GM21528 (cell line): ENCODE results near the gene PGP.
"Not testable (repeated sequence)": the region's sequence is repeated elsewhere in the genome, so short reads cannot be mapped to it uniquely, and the experiment has no call there.

ENCODE experiments used
- ATAC-seq: cut with Tn5 transposase; IDR thresholded peaks from one replicate; pipeline ENCODE4 v1.9.1; 2021; ENCODE audit warnings: mild to moderate bottlenecking, moderate library complexity; ENCODE audit not compliant: unreplicated experiment, low FRiP score

Gene PGP, protein sequence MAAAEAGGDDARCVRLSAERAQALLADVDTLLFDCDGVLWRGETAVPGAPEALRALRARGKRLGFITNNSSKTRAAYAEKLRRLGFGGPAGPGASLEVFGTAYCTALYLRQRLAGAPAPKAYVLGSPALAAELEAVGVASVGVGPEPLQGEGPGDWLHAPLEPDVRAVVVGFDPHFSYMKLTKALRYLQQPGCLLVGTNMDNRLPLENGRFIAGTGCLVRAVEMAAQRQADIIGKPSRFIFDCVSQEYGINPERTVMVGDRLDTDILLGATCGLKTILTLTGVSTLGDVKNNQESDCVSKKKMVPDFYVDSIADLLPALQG

GRCh38 chr16:2214719-2214968, at the start of gene PGP:
Gene PGP (minus strand): TSS chr16:2214840. CDS start chr16:2214777, 63 bp downstream.
- peak; percentile 67 for ATAC-seq

DNA sequence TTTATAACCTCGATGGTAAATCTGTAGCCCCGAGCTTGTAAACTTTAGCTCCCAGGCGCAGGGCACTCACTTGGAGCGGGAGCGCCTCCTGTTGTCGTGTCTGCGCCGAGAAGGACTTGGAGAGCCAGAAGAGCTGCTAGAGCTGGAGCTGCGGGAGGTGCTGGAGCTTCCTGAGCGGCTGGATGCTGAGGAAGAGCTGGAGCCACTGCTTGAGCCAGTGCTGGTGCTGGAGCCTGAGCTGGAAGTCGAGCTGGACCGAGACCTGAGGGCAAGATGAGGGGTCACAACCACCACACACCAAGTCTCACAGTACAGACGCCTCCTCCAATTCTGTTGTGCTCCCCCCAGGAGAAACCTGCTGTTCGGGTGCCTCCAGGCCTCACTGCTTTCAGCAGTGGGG, 48.4 kb upstream of the PGP start:
- ATAC-seq = not testable (repeated sequence)

GRCh38 chr16:2260250-2260649, 45.6 kb upstream of the PGP start:
- ATAC-seq = no peak

DNA sequence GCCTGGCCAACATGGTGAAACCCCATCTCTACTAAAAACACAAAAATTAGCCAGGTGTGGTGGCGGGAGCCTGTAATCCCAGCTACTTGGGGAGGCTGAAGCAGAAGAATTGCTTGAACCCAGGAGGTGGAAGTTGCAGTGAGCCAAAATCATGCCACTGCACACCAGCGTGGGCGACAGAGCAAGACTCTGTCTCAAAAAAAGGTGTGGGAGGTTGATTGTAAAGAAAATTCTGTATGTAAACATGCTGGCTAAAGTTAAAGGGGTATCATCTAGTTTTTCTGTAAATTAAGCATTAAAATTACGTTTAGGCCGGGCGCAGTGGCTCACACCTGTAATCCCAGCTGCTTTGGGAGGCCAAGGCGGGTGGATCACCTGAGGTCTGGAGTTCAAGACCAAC, 43.9 kb upstream of the PGP start:
- ATAC-seq = not testable (repeated sequence)

DNA sequence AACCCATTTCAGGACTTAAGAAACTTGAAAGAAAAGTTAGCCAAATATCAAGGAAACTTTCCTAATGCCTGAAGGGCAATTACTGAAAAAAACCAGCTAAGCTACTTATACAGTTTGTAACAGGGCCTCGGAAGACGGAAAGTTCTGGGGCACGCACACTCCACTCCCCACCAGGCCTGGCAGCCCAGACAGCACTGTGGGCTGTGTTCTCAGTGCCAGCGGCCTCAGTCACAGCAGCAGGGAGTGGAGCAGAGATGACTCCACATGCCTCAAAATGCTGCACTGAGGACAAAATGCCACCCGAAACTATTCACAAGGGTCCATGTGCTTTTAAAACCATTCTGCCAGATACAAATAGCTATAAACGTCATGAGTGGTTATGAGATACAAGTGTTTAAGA, 43.1 kb upstream of the PGP start:
- ATAC-seq = no peak

GRCh38 chr16:2256531-2257140, 42.0 kb upstream of the PGP start:
- ATAC-seq = no peak

- no peak for ATAC-seq
Observed at GRCh38 chr16:2253293-2253692, 38.7 kb upstream of the PGP start.

DNA sequence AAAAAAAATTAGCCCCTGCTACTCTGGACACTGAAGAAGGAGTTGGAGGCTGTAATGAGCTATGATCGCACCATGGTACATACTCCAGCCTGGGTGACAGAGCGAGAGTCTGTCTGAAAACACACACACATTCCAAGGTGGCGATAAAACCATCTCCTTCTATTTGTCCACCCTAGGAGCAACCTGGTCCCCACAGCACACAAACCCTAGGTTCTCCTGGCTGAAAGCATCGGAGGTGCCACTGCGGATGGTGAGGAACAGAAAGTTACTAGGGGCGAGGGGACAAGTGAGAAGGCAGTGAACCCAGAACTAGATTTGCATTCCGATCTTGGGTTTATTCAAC, 38.1 kb upstream of the PGP start:
- no peak for ATAC-seq

DNA sequence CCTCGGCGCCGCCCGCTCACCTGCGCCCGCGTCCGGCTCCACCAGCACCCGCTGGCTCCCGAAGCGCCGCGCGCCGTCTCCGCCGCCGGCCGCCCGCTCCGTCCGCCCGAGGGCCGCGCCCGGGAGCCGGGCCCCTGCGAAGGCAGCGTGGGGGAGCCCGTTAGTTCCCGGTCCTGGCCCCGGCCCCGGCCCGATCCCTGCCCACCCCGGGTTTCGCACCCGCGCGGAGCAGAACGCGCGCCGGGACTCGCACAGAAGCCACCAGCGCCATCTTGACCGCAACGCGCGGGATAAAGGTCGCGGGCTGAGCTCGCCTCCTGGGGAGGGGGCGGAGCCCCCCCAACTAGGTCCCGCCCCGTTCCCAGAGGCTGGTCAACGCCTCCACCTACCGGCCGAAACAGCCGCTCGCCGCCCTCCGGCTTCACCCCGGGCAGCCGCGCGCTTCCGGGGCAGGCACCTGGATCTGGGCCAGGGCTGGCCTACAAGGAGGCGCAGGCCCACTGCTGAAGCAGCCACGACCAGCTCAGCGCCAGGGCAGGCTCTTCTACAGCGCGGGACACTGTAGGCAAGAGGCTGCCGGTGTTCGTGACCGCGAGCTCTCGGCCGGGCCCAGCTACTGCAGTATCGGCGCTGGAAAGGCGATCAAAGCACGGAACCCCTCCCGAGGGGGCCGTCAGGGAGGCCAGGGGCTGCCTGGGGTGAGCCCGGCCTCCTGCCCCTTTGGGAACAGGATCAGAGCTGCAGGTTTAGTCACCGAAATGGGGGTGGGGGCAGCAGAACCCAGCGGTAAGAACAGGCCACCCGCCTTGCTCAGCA, 36.9 kb upstream of the PGP start, which contains the start of gene ECI1:
TSS of gene ECI1 (minus strand) at position 292 of the 816 bp plus-strand sequence. CDS start at position 271, 21 bp downstream.
- peak; percentile 80 for ATAC-seq

GRCh38 chr16:2250652-2251295, 36.1 kb upstream of the PGP start:
- no peak for ATAC-seq

DNA sequence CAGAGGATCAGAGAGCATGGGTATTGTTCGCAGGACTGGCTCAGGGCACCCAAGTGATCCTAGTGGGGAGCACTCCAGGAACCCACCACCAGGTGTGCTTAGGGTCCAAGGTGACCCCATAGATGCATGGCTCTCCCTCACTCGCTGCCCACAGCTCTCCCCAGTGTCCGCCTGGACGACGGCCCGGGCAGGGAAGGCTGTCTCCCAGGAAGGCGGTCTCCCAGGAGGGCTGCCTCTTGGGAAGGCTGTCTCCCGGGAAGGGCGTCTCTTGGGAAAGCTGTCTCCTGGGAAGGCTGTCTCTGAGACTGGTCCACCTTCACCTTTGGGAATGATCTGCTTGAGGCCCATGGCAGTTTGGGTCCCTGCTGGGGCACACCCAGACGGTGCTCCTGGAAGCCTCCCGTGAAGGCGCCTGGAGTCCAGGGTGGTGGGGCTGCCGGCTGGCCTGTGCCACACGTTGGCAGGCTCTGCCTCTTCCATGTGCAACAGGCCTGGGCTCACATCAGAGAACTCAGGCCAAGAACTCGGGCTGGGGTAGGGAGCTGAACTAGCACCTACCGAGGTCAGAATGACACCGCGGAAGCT, 31.8 kb upstream of the PGP start:
- ATAC-seq = no peak

DNA sequence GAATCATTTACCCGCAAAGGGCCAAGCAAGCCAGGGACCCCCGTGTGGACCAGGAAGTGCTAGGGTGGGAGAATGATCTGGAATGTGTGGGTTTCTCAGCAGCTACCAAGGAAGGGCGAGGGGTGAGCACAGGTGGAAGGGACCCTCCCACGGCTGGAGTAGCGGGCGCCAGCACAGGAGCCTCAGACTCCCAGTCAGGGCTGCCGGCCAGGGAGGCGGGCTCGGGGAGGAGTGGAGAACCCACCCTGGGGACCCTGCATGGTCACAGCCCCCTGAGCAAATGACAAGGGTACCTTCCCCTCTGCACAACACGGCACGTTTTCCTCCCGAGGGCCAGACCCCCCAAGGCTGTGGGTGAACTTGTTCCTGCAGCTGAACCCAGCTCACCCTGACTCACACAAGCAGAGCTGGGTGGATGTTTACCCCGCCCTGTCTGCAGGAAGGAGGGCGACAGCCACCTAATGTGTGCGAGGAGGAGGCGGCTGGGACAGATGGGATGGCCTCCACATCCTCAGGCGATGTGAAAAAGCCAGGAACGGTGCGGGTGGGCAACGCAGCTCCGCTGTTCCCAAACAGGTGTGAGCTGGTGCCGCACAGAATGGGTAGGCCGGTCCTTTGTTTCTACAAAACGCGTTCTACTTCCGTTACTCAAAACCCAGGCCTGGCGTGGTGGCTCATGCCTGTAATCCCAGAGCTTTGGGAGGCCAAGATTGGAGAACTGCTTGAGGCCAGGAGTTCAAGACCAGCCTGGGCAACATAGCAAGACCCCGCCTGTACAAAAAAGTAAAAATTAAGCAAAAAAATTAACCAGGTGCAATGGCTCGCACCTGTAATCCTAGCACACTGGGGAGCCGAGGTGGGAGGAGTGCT, 30.5 kb upstream of the PGP start:
- no peak for ATAC-seq

DNA sequence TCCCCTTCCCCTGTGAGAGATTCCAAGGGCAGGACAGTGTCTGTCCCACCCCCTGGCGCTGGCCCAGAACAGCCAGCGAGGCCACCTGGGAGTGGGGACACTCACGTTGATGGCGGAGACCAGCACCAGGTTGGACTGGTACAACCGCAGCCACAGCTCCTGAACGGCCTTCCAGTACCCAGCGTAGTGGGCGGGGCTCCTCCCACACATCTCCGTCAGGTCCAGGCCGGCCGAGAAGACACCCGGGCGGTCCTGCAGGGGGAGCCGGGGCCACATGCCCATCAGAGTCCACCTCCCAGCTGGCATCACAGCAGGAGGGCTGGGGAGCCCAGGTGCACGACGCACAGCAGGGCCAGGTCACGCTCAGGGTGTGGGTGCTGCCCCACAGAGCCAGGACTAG, 29.7 kb upstream of the PGP start:
- ATAC-seq = no peak

DNA sequence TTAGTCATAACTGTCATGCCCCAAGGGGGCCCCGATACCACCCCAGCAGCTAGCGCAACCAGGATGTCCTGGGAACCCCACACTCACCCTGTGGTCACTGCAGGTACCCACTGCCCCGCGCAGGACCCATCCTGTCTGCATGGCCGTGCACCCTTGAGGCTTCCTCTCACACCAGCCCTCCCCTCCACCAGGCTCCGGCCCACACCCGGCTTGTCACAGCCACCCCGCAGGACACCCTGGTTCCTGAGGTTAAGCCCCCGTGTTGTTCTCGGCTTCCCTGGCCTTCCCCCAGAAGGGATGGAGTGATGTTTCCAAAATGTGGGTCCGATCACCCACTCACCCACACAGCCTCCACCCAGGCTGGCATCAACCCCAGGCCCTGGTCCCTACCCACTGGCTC, 29.1 kb upstream of the PGP start:
- ATAC-seq = no peak

GRCh38 chr16:2243031-2243528, 28.4 kb upstream of the PGP start:
- no peak for ATAC-seq

- no peak for ATAC-seq
Observed at GRCh38 chr16:2242598-2242997, 28.0 kb upstream of the PGP start.

DNA sequence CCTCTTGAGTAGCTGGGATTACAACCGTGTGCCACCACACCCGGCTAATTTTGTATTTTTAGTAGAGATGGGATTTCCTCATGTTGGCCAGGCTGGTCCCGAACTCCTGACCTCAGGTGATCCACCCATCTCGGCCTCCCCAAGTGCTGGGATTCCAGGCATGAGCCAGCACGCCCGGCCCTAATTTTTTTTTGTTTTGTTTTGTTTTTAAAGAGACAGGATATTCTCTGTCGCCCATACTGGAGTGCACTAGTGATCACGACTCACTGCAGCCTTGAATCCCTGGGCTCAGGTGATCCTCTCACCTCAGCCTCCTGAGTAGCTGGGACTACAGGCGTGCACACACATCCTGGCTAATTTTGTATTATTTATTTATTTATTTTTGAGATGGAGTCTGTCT, 25.7 kb upstream of the PGP start:
- ATAC-seq = not testable (repeated sequence)

GRCh38 chr16:2238838-2239675, 24.4 kb upstream of the PGP start:
- no peak for ATAC-seq
